ENCODE results near the gene AEBP2.
"Not testable (repeated sequence)": the region's sequence is repeated elsewhere in the genome, so short reads cannot be mapped to it uniquely, and the experiment has no call there.

The AEBP2 gene

DNA sequence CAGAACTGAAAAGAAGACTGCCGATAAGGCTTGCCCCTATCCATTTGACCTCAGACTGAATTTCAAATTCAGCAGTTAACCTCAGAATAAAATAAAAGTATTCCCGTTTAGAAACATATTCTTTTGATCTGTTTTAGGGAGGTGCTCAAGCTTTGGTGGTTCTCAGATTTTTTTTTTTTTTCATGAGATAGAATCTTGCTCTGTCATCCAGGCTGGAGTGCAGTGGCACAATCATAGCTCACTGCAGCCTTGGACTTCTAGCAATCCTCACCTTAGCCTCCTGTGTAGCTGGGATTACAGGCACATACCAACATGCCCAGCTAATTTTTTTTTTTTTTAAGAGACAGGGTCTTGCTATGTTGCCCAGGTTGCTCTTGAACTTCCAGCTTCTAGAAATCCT lies 15.5 kb downstream of the AEBP2 start:
- no peak for DNase-seq (ENCODE audit: low read depth in 3 of 3)

DNA sequence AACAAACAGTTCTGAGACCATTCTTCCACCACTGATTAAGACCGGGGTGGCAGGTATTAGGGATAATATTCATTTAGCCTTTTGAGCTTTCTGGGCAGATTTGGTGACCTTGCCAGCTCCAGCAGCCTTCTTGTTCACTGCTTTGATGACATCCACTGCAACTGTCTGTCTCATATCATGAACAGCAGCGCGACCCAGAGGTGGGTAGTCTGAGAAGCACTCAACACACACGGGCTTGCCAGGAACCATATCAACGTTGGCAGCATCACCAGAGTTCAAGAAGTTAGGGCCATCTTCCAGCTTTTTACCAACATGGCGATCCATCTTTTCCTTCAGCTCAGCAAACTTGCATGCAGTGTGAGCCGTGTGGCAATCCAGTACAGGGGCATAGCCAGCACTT lies 16.9 kb downstream of the AEBP2 start:
- no peak for DNase-seq (ENCODE audit: low read depth in 3 of 3)

- no peak for DNase-seq (ENCODE audit: low read depth in 3 of 3)
Measured at GRCh38 chr12:19457561-19457960, 18.3 kb downstream of the AEBP2 start.

GRCh38 chr12:19458733-19459132 lies 19.4 kb downstream of the AEBP2 start:
- no peak for DNase-seq (ENCODE audit: low read depth in 3 of 3)

DNA sequence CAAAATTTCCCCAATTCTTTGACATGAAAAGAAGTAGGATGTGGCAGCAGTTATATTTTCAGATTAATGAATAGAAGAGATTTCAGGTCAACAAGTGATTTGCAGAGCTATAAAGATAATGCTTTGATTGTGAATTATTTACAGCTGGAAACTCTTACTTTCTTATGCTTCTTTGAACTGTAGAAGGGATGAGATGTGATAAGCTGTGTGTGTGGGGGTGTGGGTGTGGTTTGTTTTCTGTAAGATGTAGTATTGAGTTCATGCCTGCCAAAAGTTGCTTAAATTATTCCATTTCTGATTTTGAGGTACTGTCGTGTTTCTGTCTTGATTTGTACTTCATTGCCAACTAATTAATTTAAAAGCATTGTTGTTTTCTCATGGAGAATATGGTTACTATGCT lies 22.7 kb downstream of the AEBP2 start:
- DNase-seq (ENCODE audit: low read depth in 3 of 3), result no peak

- DNase-seq (ENCODE audit: low read depth in 3 of 3), result no peak
Measured at GRCh38 chr12:19462406-19462805, 23.1 kb downstream of the AEBP2 start.

GRCh38 chr12:19464192-19464580 lies 24.9 kb downstream of the AEBP2 start:
- no peak for DNase-seq (ENCODE audit: low read depth in 3 of 3)

GRCh38 chr12:19465711-19466110 lies 26.4 kb downstream of the AEBP2 start:
- DNase-seq (ENCODE audit: low read depth in 3 of 3), result no peak

DNA sequence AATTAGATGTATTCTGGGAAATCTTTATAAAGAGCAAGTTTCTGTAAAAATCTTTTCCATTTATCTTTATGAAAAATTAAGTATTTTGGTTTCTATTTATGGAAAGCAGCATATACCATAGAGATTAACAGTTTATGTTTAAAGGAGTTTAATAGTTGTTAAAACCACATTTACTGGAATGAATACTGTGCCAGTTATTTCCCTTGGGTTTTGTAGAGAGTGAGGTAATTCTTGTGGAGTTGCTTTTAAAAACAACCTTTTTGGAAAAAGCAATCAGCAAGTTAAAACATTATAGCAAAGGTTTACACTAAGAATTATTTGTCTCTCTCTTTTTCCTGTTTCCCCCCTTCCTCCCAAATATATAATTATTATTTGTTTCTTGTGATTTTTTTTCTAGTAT lies 34.9 kb downstream of the AEBP2 start:
- DNase-seq (ENCODE audit: low read depth in 3 of 3), result no peak

- not testable (repeated sequence) for DNase-seq (ENCODE audit: low read depth in 3 of 3)
Measured at GRCh38 chr12:19475884-19476505, 36.7 kb downstream of the AEBP2 start.

- no peak for DNase-seq (ENCODE audit: low read depth in 3 of 3)
Measured at GRCh38 chr12:19477071-19477470, 37.8 kb downstream of the AEBP2 start.

- DNase-seq (ENCODE audit: low read depth in 3 of 3), result no peak
Measured at GRCh38 chr12:19480459-19480858, 41.2 kb downstream of the AEBP2 start.

- no peak for DNase-seq (ENCODE audit: low read depth in 3 of 3)
Measured at GRCh38 chr12:19482036-19482435, 42.7 kb downstream of the AEBP2 start.

DNA sequence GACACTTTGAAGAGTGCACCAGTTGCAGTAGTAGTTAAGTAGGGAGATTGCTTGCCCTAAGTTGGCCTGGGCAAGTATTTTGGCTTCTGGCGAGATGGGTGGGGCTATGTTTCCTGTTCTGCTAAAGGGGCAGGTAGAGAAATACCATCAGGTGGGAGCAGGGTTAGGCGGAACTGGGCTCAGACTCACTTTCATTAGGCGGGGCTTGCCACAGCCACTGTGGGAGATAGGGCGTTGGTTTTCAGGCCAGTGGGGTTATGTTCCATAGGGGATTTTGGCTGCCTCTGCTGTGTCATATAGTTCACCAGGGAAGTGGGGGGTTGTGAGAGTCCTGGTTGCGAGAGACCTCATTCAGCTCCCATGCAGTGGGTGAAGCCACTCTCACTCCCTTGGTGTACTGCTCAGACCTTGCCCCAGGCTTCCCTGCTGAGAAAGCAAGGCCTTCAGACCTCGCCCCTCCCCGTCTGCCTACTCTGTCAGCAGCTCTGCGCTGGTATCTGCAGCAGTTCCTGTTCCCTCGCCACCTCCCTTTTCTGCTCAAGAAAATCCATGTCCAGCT lies 43.3 kb downstream of the AEBP2 start:
- peak in 2 of 3 experiments; percentile 15 to 19 for DNase-seq (ENCODE audit: low read depth in 3 of 3)

GRCh38 chr12:19483727-19484126 lies 44.4 kb downstream of the AEBP2 start:
- no peak for DNase-seq (ENCODE audit: low read depth in 3 of 3)

- DNase-seq (ENCODE audit: low read depth in 3 of 3), result no peak
Measured at GRCh38 chr12:19484738-19485137, 45.4 kb downstream of the AEBP2 start.

- DNase-seq (ENCODE audit: low read depth in 3 of 3), result no peak
Measured at GRCh38 chr12:19485240-19485639, 45.9 kb downstream of the AEBP2 start.

DNA sequence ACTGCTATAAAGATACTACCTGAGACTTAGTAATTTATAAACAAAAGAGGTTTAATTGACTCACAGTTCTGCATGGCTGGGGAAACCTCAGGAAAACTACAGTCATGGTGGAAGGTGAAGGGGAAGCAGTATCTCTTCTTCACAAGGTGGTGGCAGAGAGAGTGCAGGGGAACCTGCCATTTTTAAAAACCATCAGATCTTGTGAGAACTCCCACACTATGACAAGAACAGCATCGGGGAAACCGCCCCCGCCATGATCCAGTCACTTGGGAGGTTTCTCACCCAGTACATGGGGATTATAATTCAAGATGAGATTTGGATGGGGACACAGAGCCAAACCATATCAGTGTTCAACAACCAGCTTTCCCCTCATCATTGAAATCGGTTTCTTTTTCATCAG lies 49.9 kb downstream of the AEBP2 start:
- no peak for DNase-seq (ENCODE audit: low read depth in 3 of 3)

GRCh38 chr12:19490908-19491307 lies 51.6 kb downstream of the AEBP2 start:
- DNase-seq (ENCODE audit: low read depth in 3 of 3), result no peak

GRCh38 chr12:19491863-19492262 lies 52.6 kb downstream of the AEBP2 start:
- DNase-seq (ENCODE audit: low read depth in 3 of 3), result no peak

DNA sequence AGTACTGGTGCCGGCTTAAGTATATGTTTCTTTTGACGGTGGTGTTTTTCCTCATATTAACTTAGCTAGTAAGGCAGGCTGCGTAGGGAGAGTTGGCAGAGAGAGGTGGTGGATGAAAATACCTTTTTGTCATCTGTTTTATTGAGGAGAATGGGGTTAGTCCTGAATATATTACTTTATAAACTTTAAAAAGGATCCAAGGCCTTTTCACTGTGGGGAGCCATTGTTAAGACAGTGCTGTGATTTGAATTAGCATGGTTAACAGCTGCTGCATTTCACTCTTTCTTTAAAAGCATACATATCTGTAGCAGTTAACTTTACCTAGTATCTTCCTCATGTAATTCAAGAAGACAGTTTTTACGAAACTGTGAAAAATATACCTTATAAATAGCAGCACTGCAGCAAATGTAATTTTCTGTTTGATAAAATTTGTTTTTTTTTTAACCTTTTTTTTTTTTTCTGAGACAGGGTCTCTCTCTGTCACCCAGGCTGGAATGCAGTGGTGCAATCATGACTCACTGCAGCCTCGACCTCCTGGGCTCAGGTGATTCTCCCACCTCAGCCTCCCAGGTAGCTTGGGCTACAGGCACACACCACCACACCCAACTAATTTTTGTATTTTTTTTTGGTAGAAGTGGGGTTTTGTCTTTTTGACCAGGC lies 57.1 kb downstream of the AEBP2 start:
- DNase-seq (ENCODE audit: low read depth in 3 of 3), result no peak

DNA sequence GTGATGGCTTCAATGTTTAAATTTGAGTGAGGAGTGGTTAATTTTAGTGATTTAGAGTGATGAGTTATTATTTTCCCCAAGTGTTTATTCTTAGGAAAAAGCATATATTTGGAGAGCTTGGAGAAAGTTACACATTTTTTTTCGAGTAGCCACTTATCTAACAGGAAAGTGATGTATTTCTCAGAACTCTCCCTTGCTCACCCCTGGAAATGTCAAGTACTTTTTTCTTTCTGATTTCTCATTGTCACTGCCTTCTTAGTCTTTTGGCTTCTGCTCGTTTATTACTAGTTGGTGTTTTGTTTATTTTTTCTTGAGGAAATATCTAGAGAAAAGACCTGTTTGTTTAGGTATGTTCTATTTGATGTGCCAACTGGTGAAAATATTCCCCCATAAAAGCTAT lies 58.8 kb downstream of the AEBP2 start:
- DNase-seq (ENCODE audit: low read depth in 3 of 3), result no peak

DNA sequence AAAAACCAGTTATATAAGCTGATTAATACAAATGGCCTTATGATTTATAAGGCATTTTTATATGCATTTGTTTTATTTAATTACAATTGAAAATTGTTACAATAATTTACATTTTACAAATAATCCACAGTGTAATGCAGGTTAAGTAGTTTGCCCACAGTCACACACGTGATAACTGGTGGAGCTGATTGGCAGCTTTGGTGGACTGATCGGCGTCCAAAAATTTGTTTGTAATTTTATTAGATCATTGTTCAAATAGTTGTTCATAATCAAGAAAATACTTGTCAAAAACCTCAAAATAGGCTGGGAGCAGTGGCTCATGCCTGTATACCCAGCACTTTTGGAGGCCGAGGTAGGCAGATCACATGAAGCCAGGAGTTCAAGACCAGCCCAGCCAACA lies 59.7 kb downstream of the AEBP2 start:
- no peak for DNase-seq (ENCODE audit: low read depth in 3 of 3)

- DNase-seq (ENCODE audit: low read depth in 3 of 3), result no peak
Measured at GRCh38 chr12:19506497-19506896, 67.2 kb downstream of the AEBP2 start.

Measured in stimulated activated CD4-positive, alpha-beta T cell treated with anti-CD3 and anti-CD28 coated beads, TNF-alpha, amount 100 ng/mL, for 4 hours (primary cell).